Central memory CD4-positive, alpha-beta T cell (primary cell): Measurements from ENCODE around the gene SLC30A7.

Experiments used
- DNase-seq: peaks from one replicate; pipeline ENCODE4 v3.0.0; 2022

Gene SLC30A7

GRCh38 chr1:101030881-101031280, 135.0 kb downstream of the SLC30A7 start:
- no peak for DNase-seq
